ENCODE results near the gene MOB3B.

The MOB3B gene

DNA sequence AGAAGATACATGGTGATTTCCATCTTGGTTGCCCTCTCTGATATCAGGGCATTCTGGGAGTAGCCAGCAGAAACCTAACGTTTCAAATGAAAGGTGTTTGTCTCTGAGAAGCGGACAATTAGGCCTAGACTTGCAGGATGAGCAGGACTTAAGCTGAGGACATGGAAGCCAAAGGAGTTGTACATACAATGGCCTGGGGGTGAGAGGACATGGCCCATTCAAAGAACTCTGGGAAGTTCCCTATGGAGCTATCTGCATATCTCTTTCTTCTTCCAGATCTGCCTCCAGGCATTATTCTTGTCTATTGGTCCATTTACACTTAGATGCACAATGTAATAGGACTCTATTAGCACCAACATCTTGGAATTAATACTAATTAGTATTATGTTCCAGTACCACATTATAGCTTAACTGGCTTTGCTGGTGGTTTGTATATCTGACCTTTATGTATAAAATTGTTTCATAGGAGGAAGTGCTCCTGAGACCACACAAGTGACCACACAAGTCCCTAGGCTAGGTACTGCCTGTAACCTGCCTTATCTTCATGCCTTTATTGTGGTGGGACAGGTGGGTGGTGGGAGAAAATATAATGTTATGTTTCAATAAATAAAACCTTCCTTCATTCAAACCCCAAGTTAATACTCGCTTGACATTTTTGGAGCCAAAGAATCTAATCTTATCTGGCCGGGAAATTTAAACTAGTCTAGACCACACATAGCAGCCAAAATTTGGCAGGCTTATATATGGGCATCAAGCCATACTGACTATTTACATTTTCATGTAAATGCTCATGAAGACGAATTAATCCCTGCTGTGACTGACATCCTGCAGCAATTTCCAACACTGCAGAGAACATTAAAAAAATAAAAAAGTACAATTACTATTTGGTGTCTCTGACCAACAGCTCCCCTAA, 180.6 kb downstream of the MOB3B start:
- Histone ChIP-seq H3K18ac (ENCODE audit: low read length) (no peak overlapping the region), H2BK12ac (ENCODE audit: low read length) (no peak overlapping the region), H3K79me1 (ENCODE audit: low read length) (no peaks in the 10 kb centered on the region), H3K36me3 (ENCODE audit: control insufficient read depth in 1 of 2, insufficient read depth in 2 of 2, low read length in 2 of 2) (peaks cover 2 to 3% of the 10 kb centered on the region in 2 experiments), H3K4ac (ENCODE audit: low read depth, low read length) (no peak overlapping the region), H3K4me1 (ENCODE audit: control insufficient read depth in 1 of 2, insufficient read depth in 2 of 2, low read length in 2 of 2) (no peaks in the 10 kb centered on the region), H4K12ac (ENCODE audit: low read depth, low read length) (no peak overlapping the region), H2BK5ac (ENCODE audit: low read depth, low read length, poor library complexity) (no peak overlapping the region), H3K9me3 (ENCODE audit: insufficient read depth, low read depth, low read length) (no peaks in the 10 kb centered on the region), H2AFZ (ENCODE audit: insufficient read depth, low read length, poor library complexity) (no peak overlapping the region), H3K23ac (ENCODE audit: low read length) (no peak overlapping the region), H3K4me3 (ENCODE audit: low read depth, low read length) (no peak overlapping the region), H4K91ac (ENCODE audit: low read depth, low read length) (no peak overlapping the region), H3K14ac (ENCODE audit: low read length) (no peak overlapping the region), H3K4me2 (ENCODE audit: low read length) (no peak overlapping the region), H2BK120ac (ENCODE audit: insufficient read depth, low read length, poor library complexity) (no peak overlapping the region), H3K27ac (ENCODE audit: low read depth, low read length) (no peak overlapping the region), H4K8ac (ENCODE audit: low read depth, low read length) (no peak overlapping the region), H3K27me3 (ENCODE audit: insufficient read depth, low read length) (no peaks in the 10 kb centered on the region), H2AK5ac (ENCODE audit: low read length) (no peak overlapping the region), H3K79me2 (ENCODE audit: control insufficient read depth, insufficient read depth, low read length, poor library complexity) (no peaks in the 10 kb centered on the region), H3K9ac (ENCODE audit: low read length) (no peak overlapping the region)
- no peak for DNase-seq
- WGBS (ENCODE audit: extremely low coverage, insufficient coverage, insufficient read length): no CpG with 5 or more reads among the region's 5 CpGs

DNA sequence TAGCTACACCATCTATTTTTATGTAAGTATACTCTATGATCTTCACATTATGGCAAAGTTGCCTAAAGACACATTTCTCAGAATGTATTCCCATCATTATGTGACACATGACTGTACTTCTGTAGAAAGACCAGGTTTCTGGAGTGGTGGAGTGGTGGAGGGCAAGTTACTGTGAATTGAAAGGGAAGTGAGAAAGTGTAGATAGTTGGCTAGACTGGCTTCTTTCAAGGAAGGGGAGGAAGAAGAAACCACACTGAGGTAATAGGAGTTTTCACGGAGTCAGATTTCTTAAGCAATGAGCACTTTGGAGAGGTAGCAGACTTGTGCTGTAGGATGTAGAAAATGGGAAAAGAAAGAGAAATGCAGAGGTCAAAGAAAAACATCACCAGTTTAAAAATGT, 181.7 kb downstream of the MOB3B start:
- H2BK5ac ChIP-seq (ENCODE audit: low read depth, low read length, poor library complexity): no peak overlapping the region
- H3K4ac ChIP-seq (ENCODE audit: low read depth, low read length): no peak overlapping the region
- WGBS (ENCODE audit: extremely low coverage, insufficient coverage, insufficient read length): no CpG with 5 or more reads among the region's 1 CpG
- H3K4me2 ChIP-seq (ENCODE audit: low read length): no peak overlapping the region
- no peak overlapping the region for H3K18ac ChIP-seq (ENCODE audit: low read length)
- no peaks in the 10 kb centered on the region for H3K4me1 ChIP-seq (ENCODE audit: control insufficient read depth in 1 of 2, insufficient read depth in 2 of 2, low read length in 2 of 2)
- H3K23ac ChIP-seq (ENCODE audit: low read length): no peak overlapping the region
- no peaks in the 10 kb centered on the region for H3K79me2 ChIP-seq (ENCODE audit: control insufficient read depth, insufficient read depth, low read length, poor library complexity)
- H3K9me3 ChIP-seq (ENCODE audit: insufficient read depth, low read depth, low read length): no peaks in the 10 kb centered on the region
- no peak overlapping the region for H2AFZ ChIP-seq (ENCODE audit: insufficient read depth, low read length, poor library complexity)
- no peak overlapping the region for H3K9ac ChIP-seq (ENCODE audit: low read length)
- no peaks in the 10 kb centered on the region for H3K27me3 ChIP-seq (ENCODE audit: insufficient read depth, low read length)
- H2BK120ac ChIP-seq (ENCODE audit: insufficient read depth, low read length, poor library complexity): no peak overlapping the region
- H3K4me3 ChIP-seq (ENCODE audit: low read depth, low read length): no peak overlapping the region
- peaks cover 0 to 3% of the 10 kb centered on the region in 2 experiments for H3K36me3 ChIP-seq (ENCODE audit: control insufficient read depth in 1 of 2, insufficient read depth in 2 of 2, low read length in 2 of 2)
- H3K27ac ChIP-seq (ENCODE audit: low read depth, low read length): no peak overlapping the region
- H3K14ac ChIP-seq (ENCODE audit: low read length): no peak overlapping the region
- no peak overlapping the region for H2BK12ac ChIP-seq (ENCODE audit: low read length)
- no peaks in the 10 kb centered on the region for H3K79me1 ChIP-seq (ENCODE audit: low read length)
- DNase-seq: no peak
- H4K8ac ChIP-seq (ENCODE audit: low read depth, low read length): no peak overlapping the region
- H2AK5ac ChIP-seq (ENCODE audit: low read length): no peak overlapping the region
- no peak overlapping the region for H4K91ac ChIP-seq (ENCODE audit: low read depth, low read length)
- no peak overlapping the region for H4K12ac ChIP-seq (ENCODE audit: low read depth, low read length)

DNA sequence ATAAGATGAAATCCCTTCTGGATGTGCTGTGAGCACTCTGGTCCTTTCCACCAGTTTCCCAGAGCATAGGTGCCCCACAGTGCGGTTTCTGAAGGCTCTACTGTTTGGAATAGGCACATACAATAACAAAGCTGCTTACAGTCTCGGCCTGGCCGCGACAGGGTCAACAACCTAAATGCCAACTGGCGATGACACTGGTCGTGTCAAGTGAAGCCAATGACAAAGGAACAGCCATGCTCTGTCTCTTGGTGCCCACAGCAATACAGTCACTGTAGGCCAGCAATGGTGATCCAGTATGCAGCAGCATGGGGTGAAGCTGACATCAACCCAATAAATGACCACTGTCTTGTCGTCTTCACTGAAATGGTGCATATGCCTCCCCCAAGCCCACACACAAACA, 184.8 kb downstream of the MOB3B start:
- Histone ChIP-seq H3K18ac (ENCODE audit: low read length) (no peak overlapping the region), H2AFZ (ENCODE audit: insufficient read depth, low read length, poor library complexity) (no peak overlapping the region), H3K9me3 (ENCODE audit: insufficient read depth, low read depth, low read length) (no peaks in the 10 kb centered on the region), H2BK5ac (ENCODE audit: low read depth, low read length, poor library complexity) (no peak overlapping the region), H3K4me3 (ENCODE audit: low read depth, low read length) (no peak overlapping the region), H4K12ac (ENCODE audit: low read depth, low read length) (no peak overlapping the region), H4K91ac (ENCODE audit: low read depth, low read length) (no peak overlapping the region), H3K14ac (ENCODE audit: low read length) (no peak overlapping the region), H3K4me2 (ENCODE audit: low read length) (no peak overlapping the region), H2BK120ac (ENCODE audit: insufficient read depth, low read length, poor library complexity) (no peak overlapping the region), H4K8ac (ENCODE audit: low read depth, low read length) (no peak overlapping the region), H3K4ac (ENCODE audit: low read depth, low read length) (no peak overlapping the region), H3K4me1 (ENCODE audit: control insufficient read depth in 1 of 2, insufficient read depth in 2 of 2, low read length in 2 of 2) (no peaks in the 10 kb centered on the region), H3K27me3 (ENCODE audit: insufficient read depth, low read length) (no peaks in the 10 kb centered on the region), H3K79me1 (ENCODE audit: low read length) (no peaks in the 10 kb centered on the region), H3K9ac (ENCODE audit: low read length) (no peak overlapping the region), H2BK12ac (ENCODE audit: low read length) (no peak overlapping the region), H2AK5ac (ENCODE audit: low read length) (no peak overlapping the region), H3K23ac (ENCODE audit: low read length) (no peak overlapping the region), H3K36me3 (ENCODE audit: control insufficient read depth in 1 of 2, insufficient read depth in 2 of 2, low read length in 2 of 2) (peaks cover 0 to 3% of the 10 kb centered on the region in 2 experiments), H3K27ac (ENCODE audit: low read depth, low read length) (no peak overlapping the region), H3K79me2 (ENCODE audit: control insufficient read depth, insufficient read depth, low read length, poor library complexity) (no peaks in the 10 kb centered on the region)
- DNase-seq: no peak
- WGBS (ENCODE audit: extremely low coverage, insufficient coverage, insufficient read length): no CpG with 5 or more reads among the region's 7 CpGs

DNA sequence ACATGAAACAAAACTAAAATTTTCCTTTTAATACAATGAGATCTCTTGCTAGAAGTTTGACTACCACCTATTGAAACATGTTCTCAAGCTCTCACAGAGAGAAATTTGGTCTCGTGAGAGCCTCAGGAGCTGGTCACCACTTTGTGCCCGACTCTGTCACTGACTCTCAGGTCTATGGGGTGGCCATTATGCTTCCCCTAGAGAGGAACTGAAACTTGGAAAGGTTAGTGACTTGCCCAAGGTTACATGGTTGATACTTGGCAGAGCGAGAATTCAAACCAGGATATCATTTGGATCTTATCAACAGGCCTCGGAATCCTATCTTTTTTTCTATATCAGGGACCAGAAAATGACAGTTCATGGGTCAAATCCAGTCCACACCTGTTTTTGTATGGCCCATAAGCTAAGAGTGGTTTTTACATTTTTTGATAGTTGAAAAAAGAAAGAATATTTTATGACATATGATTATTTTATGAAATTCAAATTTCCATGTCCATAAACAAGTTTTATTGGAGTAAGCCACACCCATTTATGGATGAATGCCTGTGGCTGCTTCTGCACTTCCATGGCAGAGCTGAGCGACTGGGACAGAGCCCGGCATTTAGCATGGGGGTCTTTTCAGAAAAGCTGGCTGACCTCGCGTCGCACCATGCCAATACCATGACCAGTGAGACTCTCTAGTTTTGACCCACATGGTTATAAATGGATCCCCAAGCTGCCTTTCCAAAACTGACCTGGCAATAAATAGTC, 187.9 kb downstream of the MOB3B start:
- H3K27ac ChIP-seq (ENCODE audit: low read depth, low read length): no peak overlapping the region
- no peak overlapping the region for H3K18ac ChIP-seq (ENCODE audit: low read length)
- no peaks in the 10 kb centered on the region for H3K79me2 ChIP-seq (ENCODE audit: control insufficient read depth, insufficient read depth, low read length, poor library complexity)
- H3K14ac ChIP-seq (ENCODE audit: low read length): no peak overlapping the region
- H4K91ac ChIP-seq (ENCODE audit: low read depth, low read length): no peak overlapping the region
- no peak overlapping the region for H4K12ac ChIP-seq (ENCODE audit: low read depth, low read length)
- no peak overlapping the region for H2AFZ ChIP-seq (ENCODE audit: insufficient read depth, low read length, poor library complexity)
- H3K36me3 ChIP-seq (ENCODE audit: control insufficient read depth in 1 of 2, insufficient read depth in 2 of 2, low read length in 2 of 2): peaks cover 0 to 3% of the 10 kb centered on the region in 2 experiments
- no peaks in the 10 kb centered on the region for H3K9me3 ChIP-seq (ENCODE audit: insufficient read depth, low read depth, low read length)
- H2AK5ac ChIP-seq (ENCODE audit: low read length): no peak overlapping the region
- H3K4me3 ChIP-seq (ENCODE audit: low read depth, low read length): no peak overlapping the region
- H3K4me1 ChIP-seq (ENCODE audit: control insufficient read depth in 1 of 2, insufficient read depth in 2 of 2, low read length in 2 of 2): peaks cover 6 to 16% of the 10 kb centered on the region in 2 experiments
- H3K79me1 ChIP-seq (ENCODE audit: low read length): peaks cover 4% of the 10 kb centered on the region
- no peak overlapping the region for H4K8ac ChIP-seq (ENCODE audit: low read depth, low read length)
- DNase-seq: no peak
- no peak overlapping the region for H3K4ac ChIP-seq (ENCODE audit: low read depth, low read length)
- no peak overlapping the region for H3K9ac ChIP-seq (ENCODE audit: low read length)
- no CpG with 5 or more reads among the region's 9 CpGs for WGBS (ENCODE audit: extremely low coverage, insufficient coverage, insufficient read length)
- H2BK5ac ChIP-seq (ENCODE audit: low read depth, low read length, poor library complexity): no peak overlapping the region
- H2BK120ac ChIP-seq (ENCODE audit: insufficient read depth, low read length, poor library complexity): no peak overlapping the region
- H2BK12ac ChIP-seq (ENCODE audit: low read length): no peak overlapping the region
- H3K4me2 ChIP-seq (ENCODE audit: low read length): no peak overlapping the region
- no peak overlapping the region for H3K23ac ChIP-seq (ENCODE audit: low read length)
- H3K27me3 ChIP-seq (ENCODE audit: insufficient read depth, low read length): no peaks in the 10 kb centered on the region

Data from trophoblast cell (in vitro differentiated cells and primary cell).